ENCODE results near the gene PABPN1L.

PABPN1L gene

DNA sequence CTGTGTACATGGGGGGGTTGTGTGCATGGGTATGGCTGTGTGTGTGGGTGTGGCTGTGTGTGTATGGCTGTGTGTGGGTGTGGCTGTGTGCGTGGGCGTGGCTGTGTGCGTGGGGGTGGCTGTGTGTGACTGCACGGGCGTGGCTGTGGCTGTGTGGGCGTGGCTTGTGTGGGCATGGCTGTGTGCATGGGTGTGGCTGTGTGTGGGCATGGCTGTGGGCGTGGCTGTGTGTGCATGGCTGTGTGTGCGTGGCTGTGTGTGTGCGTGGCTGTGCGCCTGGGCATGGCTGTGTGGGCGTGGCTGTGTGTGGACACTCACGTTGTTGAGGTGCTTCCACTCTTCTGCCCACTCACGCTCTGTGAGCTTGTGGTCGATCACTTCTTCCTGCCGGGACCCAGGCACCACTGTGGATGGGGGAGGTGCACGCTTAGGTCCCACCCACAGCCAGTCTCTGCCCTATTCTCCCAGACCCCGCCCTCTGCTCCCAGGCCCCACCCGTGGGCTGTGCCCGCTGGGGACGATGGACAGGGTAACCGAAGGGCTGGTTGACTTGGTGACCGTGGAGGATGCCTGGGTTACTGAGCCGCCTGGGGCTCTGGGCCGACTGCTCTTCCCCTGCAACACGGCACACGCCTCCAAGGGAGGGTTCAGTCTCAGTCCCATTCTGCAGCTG lies 16.0 kb upstream of the PABPN1L start:
- DNase-seq, result no peak

DNA sequence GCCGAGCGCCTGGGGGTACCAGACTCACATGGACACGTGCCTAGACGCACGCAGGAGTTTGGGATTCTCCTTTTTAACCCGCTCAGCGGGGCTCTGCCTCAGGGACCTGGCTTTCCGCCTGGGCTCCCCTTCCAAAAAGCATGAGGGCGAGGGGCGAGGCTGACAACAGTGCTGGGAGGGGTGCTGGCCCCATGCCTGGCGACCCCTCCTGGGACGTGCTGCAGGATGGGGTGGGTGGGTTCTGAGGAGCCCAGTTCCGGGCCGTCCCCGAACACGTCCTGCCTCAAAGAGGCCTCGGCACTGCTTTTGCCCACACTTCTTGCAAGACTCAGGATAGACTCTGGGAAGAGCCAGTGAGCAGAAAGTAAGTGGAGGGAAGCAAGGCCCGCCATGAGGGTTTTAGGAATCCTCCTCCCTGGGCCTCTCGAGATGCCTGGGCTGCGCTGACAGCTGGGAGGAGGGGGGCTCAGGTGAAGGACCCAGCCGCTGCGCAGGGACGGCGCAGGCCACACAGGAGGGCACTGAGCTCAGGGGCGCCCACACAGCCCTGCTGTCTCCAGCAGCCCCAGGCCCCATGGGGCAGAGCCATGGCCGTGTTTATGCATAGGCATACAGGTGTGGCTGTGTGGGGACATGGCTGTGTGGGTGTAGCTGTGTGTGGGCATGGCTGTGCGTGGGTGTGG lies 15.4 kb upstream of the PABPN1L start:
- DNase-seq, result no peak

DNA sequence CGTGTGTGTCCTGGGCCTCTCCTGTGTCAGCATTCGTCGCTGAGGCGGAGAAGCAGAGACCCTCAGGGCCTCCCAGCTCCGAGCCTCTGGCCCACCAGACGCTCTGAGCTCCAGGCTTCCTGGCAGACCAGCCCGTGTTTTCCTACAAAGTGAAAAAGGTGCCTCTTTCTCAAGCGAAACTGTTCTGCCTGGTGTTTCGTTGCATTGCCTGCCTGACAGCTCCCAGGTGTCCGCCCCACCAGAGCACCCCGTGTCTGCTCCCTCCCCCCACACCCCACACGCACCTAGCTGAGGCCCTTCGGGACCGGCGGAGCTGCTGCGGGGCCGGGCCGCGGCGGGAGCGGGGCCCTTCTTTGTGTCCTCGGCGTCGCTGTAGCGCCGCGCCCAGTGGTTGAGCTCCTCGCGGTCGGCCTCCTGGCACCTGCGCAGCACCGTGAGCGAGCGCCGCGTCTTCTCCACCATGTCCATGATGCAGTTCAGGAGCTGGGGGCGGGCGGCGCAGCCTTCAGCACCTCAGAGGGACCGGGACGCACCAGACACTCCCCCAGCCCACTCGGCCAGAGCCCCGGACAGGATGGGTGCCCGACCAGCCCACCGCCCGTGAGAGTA lies 14.7 kb upstream of the PABPN1L start:
- DNase-seq, result peak; percentile 58

DNA sequence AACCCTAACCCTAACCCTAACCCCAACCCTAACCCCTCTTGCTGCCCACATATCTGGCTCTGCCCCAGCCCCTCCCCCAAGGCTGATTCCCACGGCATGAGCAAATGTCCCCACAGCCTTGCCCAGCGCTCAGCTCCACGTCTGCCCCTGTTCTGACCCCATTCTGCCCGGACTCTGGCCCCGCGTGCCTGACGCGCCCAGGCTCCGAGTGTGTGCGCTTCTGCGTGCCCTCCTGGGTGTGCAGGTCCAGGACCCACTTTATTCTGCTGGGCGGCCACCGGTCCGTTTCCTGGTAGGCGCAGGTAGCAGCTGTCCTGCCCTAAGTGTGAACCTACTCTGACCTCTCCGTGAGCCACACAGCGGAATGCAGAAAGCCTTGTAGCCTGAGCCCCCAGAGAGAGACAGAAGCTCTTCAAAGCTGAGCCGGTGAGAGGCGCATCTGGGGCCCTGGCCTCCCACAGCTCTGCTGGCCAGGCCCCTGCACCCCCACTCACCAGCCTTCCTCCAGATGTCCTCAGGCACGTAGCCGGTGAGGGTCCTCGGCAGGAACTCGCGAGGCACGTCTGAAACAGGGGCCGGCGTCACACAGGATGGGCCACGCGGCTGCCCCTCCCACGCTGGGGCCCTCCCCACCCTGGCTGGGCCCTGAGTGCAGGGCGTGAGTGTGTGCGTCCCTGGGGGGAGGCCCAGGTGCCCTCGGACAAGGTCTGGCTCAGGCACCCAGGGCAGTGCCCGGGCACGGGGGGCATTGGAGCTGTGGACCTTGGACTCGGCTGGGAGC lies 14.0 kb upstream of the PABPN1L start:
- DNase-seq, result peak; percentile 66

DNA sequence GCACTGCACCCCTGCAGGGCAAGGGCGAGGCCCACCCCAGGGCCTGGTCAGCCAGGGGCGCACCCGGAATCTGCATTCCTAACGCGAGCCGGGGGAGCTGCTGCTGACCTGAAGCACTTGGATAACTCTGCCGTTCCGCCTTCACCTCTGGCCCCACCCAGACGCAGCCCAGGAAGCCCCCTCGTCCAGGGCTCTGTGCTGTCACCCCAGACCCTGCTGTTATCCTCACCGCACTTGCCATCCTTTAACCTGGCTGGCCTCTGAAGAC lies 13.3 kb upstream of the PABPN1L start:
- no peak for DNase-seq

DNA sequence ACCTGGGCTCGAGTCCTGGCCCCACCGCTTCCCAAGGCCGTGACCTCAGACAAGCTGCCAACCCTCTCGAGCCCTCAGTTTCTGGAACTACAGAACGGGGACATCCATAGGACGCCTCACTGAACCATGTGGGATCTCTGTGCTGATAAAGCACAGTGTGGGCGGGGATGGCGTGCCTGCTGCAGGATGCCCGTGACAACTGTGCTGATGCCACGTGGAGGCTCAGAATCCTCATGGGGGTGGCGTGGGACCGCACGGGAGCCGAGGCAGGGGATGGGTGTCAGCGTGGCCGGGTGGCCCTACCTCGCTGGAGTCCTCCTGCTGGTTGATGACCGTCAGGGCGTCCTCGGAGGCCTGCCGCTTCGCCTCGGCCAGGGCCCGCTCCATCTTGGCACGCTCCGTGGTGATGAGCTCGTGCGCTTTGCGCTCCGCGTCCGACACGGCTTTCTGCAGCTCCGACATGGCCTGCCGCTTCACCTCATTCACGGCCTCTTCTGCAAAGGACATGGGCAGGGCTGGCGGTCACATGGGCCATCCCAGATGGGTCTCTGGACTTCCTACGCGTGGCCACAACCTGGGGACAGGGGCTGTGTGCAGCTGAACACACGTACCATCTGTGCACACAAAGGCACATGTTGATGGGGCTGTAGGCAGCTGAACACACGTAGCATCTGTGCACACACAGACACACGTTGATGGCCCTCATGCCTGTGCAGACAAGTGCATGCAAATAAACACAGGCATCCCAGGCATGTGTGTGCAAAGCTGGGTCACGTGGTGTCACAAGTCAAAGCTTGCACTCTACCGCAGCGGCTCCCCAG lies 12.7 kb upstream of the PABPN1L start:
- DNase-seq, result no peak

DNA sequence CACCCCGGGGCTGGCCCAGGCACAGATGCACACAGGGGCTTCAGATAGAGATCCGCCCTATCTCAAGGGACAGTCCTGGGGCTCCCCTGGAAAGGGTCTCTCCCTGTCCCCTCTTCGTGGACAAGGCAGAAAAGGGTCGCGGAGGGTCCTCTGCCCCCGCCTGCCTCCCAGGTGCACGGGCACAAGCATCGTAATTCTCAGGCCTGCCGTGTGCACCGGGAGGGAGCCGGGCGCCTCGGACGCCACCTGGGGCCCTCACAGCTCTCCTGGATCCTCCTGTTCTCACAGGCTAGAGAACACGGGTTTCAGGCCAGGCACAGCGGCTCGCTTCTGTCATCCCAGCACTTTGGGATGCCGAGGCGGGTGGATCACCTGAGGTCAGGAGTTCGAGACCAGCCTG lies 11.9 kb upstream of the PABPN1L start:
- DNase-seq, result no peak

DNA sequence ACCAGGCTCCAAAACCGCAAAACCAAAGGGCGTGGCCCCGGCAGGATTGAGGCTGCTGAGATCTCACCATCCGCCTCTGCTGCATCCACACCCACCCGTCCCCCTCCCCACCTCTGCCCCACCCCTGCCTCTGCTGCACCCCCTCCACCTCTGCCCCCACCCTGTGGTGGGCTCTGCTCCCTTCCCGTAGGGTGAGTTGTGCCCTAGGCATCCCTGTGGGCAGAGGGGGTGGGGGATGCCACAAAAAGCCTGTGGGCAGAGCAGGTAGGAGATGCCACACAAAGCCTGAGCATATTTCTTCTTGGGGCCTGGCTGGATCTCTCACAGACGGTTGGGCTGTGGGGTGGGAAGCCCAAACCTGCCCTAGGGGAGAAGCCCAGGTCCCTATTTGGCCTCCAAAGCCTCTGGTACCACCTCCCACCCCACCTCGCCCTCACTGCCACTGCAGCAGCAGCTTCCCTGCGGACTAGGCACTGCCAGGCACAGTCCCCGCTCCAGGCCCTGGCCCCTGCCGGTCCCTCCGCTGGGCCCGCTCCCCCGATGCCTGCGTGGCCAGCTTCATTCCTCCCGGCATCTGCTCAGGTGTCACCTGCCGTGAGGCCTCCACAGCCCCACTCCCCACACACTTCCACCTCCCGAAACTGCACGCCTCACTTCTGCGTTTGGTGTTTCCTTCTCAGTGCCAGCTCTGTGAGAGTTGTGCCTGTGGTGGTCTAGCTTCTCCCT lies 11.3 kb upstream of the PABPN1L start:
- DNase-seq, result no peak

DNA sequence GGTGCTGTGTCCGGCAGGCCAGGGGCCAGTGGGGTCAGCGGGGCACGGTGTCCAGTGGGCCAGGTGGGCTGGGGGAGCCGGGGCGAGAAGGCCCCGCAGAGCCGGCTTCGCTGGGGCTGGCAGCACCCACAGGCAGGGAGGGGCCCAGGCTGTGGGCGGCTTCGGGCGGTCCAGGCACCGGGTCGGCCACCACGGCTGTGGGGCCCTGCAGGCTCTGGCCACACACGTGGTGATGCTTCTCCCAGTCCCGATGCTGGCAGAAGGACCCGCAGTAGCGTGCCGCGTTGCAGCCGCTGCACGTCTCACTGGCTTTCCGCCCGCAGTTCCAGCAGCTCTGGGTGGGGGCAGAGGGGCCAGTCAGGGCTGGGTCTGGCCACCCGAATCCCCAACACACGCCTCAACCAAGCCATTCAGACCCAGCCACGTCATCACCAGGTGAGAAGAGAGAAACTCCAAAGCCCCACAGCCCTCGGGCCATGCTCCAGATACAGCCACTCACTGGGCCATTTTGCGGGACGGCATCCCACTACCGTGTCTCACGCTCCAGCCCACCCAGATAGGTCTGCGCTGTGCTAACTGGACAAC lies 10.6 kb upstream of the PABPN1L start:
- DNase-seq, result no peak

DNA sequence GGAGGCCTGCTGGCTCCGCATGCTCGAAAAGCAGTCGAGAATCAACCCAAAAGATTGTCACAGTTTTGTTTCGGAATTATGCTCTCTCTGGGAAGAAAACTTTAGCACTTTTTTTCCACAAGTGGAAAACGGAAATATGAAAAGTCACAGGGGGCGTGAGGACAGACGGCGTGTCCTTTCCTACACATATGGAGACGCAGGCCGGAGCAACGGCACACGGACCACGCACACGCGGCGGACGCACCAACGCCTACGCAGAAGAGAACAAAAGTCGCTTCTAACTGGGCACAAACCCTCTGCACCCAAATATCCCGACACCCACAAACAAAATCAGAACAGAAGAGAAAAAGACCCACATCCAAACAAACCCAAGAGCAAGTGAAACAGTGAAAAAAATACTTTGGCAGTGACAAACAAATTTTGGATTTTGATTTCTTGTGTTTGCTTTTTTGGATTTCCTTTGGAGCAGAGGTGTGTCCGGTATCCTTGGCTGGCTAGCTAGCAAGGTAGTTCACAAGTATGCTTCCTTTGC lies 9.3 kb upstream of the PABPN1L start:
- no peak for DNase-seq

DNA sequence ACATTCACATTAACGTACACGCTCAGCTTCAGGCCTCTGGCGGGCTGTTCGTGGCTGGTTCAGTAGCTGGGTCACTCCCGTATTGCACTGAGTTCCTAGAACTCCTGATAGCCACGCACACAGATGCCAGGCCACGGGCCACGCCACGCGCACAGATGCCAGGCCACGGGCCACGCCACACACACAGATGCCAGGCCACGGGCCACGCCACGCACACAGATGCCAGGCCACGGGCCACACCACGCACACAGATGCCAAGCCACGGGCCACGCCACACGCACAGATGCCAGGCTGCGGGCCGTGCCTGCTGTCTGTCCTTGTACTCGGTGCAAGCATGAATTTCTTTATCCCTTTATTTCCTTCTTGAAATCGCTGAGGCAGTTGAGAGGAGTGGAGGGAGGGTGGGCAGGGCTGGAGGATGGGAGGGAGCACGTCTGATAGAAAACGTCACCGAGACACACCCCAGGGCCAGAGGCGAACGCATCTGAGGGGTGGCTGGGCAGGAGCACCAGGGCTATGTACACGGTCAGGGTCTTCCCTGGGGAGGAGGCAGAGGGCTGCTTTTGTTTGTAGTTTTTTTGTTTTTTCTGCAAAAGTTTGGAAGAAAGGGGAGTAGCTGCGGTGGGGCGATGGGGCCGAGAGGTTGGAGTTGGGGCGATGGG lies 8.6 kb upstream of the PABPN1L start:
- DNase-seq, result no peak

DNA sequence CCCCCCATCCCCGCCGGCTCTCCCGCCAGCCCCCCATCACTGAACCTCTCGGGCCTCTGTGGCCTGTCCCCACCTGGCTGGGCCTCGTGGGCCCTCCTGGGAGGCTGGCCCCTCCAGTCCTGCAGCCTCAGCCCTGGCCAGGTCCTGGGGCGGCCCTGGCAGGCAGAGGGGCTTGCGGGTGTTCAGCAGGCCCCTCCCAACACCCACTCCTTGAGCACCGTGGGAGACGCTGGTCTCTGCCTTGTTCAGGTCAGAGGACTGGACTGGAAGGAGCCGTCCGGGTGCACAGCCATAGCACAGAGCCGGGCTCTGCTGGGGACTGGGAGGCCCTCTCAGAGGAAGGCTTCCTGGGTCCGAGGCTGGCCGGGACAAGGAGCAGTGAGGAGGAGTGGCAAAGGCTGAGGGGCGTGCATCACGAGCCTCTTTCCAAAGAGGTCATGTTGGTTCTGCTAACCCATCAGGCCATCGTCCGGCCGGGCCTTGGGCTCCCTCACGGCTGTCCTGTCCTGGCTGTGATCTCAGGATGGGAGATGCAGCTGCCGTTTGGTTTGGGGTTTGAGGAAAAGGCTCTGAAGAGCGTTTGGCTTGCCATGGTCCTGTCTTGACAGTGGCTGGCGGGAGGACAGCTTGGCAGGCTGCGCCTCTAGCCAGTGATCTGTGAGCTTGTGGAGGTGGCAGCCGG lies 6.3 kb upstream of the PABPN1L start:
- no peak for DNase-seq

DNA sequence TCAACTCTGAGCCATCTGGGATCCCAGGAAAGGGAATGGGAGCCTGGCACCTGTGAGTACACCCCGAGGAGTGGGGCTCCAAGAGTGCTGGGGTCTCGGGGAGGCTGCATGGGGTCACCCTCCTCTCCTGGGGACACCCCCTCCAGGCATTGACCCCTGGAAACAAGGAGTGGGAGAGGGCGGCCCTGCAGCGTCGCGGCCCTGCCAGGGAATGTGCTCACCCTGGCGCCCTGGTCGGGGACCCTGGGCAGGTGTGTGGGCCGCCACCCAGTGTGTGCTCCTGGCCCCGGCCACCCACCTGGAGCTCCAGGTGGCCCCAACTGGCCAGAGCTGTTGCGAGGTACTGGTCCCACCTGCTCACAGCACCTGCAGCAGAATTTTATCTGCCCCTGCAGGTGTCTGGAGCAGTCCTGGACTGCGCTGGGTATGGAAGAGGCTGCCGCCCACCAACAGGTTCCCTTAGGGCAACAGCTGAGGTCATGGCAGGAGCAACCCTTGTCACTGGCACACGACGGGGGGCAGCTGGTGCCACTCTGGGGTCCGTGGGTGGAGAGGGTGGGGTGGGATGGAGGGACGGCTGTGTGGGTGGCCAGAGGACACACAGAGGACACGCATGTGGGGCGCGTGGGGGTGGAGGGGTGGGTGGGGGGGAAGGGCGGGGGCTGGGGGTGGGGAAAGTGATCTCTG lies 5.4 kb upstream of the PABPN1L start:
- no peak for DNase-seq

DNA sequence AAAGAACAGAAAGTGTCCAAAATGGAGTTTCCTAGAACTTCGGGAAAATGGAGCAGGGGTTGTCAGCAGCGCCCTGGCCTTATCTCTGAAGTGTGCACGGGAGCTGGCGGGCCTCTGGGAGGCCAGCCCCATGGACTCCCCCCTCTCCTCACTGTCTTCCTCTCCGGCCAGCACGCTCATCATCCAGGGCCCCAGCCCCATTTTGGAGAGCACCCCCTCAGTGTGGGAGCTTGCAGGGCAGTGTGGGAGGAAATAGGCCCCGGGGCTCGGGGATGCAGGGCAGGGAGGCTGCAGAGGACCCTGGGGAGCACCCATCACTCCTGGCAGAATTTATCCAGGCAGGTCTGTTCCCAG lies 4.9 kb upstream of the PABPN1L start:
- DNase-seq, result no peak

DNA sequence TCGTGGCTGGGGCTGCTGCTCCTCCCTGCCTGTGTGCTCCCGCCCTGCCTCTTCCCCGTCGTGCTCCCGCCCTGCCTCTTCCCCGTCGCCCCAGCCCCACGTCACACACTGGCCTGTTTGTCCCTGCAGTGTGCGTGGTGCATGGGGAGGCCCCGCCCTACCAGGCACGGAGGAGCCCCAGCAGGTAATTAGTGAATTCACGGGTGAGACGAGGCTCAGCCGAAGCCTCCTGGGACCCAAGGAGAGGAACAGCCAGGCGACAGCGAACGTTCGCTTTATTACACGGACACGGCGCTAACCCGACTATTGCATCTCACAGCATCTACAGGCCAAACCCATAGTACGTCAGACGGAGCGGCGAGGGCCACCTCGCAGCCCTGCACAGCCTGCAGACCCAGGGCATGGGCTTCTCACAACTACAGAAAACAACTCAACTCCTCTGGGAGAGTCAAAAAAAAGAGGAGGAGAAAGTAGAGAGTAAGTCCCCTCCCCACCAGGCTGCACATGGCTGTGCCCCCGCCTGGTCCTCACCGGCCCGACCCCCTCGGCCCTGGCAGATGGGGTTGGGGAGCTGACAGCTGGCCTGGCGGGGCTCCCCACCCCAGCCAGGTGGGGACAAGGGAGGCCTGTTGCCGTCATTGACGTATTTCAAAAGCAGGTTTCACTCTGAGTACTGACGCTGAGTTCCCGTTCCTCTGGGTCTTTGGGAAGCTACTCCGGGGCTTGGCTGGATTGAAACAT lies 4.3 kb upstream of the PABPN1L start:
- DNase-seq, result no peak

DNA sequence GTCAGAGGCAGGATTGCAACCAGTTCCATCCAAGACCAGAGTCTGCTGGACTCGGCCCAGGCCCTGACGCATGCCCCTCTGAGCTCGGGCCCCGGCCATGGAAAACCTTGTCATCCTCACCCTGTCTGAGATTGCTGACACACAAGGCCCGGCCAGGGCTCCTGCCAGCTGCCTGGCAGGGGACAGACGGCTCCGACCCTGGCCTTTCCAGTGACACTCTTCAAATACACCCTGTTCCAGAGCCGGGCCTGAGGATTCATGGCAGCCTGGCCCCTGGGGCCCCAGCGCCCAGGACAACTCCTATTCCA lies 3.2 kb upstream of the PABPN1L start:
- no peak for DNase-seq

DNA sequence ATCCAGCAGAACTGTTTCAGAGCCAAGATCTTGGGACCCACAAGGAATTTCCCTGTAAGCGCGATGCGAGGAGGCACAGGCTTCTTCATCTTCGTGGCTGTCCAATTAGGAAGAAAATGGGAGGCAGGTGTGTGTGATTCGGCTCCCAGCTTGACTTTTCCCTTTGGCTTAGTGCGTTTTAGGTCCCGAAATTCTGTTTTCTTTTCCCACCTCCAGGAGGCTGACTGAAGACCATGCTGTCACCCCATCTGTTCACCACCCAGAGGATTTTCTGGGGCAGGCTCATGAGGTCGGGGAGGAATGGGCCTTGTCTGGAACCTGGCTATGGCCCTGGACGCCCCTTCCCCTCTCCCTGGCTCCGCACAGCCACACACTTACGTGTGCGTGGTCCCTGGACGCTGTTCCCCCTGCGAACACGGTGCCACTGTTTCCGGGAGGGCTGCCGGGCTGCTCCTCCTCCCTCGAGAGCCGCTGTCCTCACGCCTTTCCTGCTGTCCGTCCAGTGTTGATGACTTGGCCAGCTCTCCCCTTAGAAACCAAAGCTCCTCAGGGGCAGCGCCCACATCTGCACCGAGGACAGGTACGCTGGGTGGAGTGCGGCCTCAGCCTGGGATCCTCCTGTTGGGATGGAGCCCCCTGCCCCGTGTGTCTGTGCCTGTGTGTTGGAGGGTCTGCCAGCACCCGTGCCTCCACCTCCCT lies 2.7 kb upstream of the PABPN1L start:
- DNase-seq, result no peak

DNA sequence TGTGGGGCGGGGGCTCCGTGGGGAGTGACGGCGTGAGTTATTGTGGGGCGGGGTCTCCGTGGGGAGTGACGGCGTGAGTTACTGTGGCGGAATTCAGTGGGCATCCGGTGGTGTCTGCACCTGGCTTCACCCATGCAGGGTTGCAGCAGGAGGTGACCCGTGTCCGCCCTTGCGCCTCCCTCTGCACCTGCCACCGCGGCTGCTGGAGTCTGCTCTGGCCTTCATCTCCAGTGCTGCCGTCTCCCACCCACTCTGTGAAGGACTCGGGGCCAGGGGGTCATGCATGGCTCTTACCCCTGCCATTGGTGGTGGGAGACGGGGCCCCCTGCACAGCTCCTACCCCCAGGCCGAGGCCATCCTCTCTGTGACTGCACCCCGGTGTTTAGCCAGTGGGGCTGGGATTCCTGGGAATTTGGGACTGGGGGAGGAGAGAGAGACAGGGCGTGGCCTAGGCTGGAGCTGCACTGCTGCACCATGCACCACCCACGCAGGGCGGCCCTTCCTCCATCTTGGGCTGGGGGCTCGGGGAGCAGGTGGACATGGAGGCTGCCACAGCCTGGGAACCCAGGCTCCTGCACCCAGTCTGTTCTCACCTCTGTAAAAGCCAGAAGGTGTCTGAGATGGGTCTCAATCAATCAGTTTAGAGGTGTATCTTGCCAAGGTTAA lies 1.3 kb upstream of the PABPN1L start:
- DNase-seq, result no peak

Data from retina (tissue), 1 donor.